ENCODE measurements around the gene TRA2A.

- TF ChIP-seq POLR2AphosphoS5 (IDR thresholded peaks at IDR 0.05) = no peak
- TF ChIP-seq, protein P1, sequence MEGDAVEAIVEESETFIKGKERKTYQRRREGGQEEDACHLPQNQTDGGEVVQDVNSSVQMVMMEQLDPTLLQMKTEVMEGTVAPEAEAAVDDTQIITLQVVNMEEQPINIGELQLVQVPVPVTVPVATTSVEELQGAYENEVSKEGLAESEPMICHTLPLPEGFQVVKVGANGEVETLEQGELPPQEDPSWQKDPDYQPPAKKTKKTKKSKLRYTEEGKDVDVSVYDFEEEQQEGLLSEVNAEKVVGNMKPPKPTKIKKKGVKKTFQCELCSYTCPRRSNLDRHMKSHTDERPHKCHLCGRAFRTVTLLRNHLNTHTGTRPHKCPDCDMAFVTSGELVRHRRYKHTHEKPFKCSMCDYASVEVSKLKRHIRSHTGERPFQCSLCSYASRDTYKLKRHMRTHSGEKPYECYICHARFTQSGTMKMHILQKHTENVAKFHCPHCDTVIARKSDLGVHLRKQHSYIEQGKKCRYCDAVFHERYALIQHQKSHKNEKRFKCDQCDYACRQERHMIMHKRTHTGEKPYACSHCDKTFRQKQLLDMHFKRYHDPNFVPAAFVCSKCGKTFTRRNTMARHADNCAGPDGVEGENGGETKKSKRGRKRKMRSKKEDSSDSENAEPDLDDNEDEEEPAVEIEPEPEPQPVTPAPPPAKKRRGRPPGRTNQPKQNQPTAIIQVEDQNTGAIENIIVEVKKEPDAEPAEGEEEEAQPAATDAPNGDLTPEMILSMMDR (IDR thresholded peaks at IDR 0.05) = no peak
- no peak for TF ChIP-seq POLR2A (IDR thresholded peaks at IDR 0.05)
- no peak for TF ChIP-seq EP300 (IDR thresholded peaks at IDR 0.05; ENCODE audit: low read depth)
Observed at GRCh38 chr7:23487670-23488069, 44.1 kb downstream of the TRA2A start.
